ENCODE measurements around the gene DNAH14. TPM values are rescaled to one million over a fixed set of nuclear protein-coding genes. Genes with fewer than 3 reads are reported as not detected.

The DNAH14 gene
- total RNA-seq, 1 donor: 31.8 TPM

GRCh38 chr1:225431081-225431863 lies 501.8 kb downstream of the DNAH14 start:
- Histone ChIP-seq H2AFZ (ENCODE audit: low read length) (no peak overlapping the region), H3K4me2 (ENCODE audit: insufficient read depth, low read length) (no peak overlapping the region), H3K27ac (ENCODE audit: low read depth, low read length) (no peak overlapping the region), H3K4me3 (ENCODE audit: insufficient read depth, low read length) (no peak overlapping the region), H3K79me2 (ENCODE audit: insufficient read depth, low read length) (peaks cover 16% of the 10 kb centered on the region), H3K36me3 (ENCODE audit: insufficient read depth, low read length) (no peaks in the 10 kb centered on the region), H3K27me3 (ENCODE audit: insufficient read depth, low read length) (no peaks in the 10 kb centered on the region), H3K9me3 (ENCODE audit: low read depth, low read length) (no peaks in the 10 kb centered on the region), H4K20me1 (ENCODE audit: insufficient read depth, low read length) (peaks cover 4% of the 10 kb centered on the region), H3K4me1 (ENCODE audit: insufficient read depth, low read length) (peaks cover 9% of the 10 kb centered on the region)
- TF ChIP-seq, protein P1, sequence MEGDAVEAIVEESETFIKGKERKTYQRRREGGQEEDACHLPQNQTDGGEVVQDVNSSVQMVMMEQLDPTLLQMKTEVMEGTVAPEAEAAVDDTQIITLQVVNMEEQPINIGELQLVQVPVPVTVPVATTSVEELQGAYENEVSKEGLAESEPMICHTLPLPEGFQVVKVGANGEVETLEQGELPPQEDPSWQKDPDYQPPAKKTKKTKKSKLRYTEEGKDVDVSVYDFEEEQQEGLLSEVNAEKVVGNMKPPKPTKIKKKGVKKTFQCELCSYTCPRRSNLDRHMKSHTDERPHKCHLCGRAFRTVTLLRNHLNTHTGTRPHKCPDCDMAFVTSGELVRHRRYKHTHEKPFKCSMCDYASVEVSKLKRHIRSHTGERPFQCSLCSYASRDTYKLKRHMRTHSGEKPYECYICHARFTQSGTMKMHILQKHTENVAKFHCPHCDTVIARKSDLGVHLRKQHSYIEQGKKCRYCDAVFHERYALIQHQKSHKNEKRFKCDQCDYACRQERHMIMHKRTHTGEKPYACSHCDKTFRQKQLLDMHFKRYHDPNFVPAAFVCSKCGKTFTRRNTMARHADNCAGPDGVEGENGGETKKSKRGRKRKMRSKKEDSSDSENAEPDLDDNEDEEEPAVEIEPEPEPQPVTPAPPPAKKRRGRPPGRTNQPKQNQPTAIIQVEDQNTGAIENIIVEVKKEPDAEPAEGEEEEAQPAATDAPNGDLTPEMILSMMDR (IDR thresholded peaks at IDR 0.05; ENCODE audit: extremely low read depth, low read depth, low read length): no peak
- no peak for DNase-seq (ENCODE audit: insufficient read length, low spot score, missing footprints)

DNA sequence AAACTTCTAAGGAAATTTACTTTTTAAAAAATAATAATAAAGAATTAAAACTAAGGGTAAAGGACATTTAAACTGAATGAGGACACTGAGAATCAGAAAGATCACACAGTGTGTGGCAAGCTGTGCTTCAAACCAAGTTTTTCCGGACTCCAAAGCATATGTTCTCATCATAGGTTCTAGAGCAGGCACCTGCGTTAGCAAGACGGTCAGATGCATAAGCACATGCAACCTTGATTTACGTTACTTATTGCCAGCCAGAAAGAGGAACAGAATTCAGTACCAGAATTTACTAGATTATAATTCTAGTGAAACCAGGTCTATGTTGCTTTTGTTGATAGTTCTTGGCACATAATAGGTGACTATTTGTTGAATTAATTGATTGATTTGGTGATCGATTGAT lies 504.6 kb downstream of the DNAH14 start:
- no peak for DNase-seq (ENCODE audit: insufficient read length, low spot score, missing footprints)
- no peak overlapping the region for H3K4me2 ChIP-seq (ENCODE audit: insufficient read depth, low read length)
- no peak overlapping the region for H3K27ac ChIP-seq (ENCODE audit: low read depth, low read length)
- peaks cover 5% of the 10 kb centered on the region for H3K27me3 ChIP-seq (ENCODE audit: insufficient read depth, low read length)
- H3K9me3 ChIP-seq (ENCODE audit: low read depth, low read length): no peaks in the 10 kb centered on the region
- H3K36me3 ChIP-seq (ENCODE audit: insufficient read depth, low read length): no peaks in the 10 kb centered on the region
- TF ChIP-seq, protein P1 (IDR thresholded peaks at IDR 0.05; ENCODE audit: extremely low read depth, low read depth, low read length): no peak
- no peak overlapping the region for H2AFZ ChIP-seq (ENCODE audit: low read length)
- no peak overlapping the region for H3K4me3 ChIP-seq (ENCODE audit: insufficient read depth, low read length)
- H3K79me2 ChIP-seq (ENCODE audit: insufficient read depth, low read length): no peaks in the 10 kb centered on the region
- H3K4me1 ChIP-seq (ENCODE audit: insufficient read depth, low read length): peaks cover 2% of the 10 kb centered on the region
- no peaks in the 10 kb centered on the region for H4K20me1 ChIP-seq (ENCODE audit: insufficient read depth, low read length)

DNA sequence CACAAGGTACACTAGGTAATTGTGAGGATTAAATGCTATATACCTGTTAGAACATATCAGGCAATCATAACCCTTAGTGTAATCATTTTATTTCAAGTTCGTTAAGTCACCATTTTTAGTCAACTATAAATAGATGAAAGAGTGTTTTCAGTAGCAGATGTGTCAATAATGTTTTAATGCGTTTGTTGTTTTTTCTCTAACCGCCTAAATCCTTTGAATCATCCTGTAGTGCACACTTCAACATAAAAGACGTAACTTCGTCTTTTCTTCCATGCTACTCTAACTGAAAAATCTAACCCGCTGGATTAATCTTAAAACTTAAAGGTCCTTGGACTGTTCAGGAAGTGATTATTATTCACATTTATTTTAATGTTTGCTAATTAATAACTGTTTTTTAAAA lies 505.6 kb downstream of the DNAH14 start:
- H3K9me3 ChIP-seq (ENCODE audit: low read depth, low read length): no peaks in the 10 kb centered on the region
- no peaks in the 10 kb centered on the region for H3K4me1 ChIP-seq (ENCODE audit: insufficient read depth, low read length)
- no peaks in the 10 kb centered on the region for H3K36me3 ChIP-seq (ENCODE audit: insufficient read depth, low read length)
- no peak overlapping the region for H3K4me2 ChIP-seq (ENCODE audit: insufficient read depth, low read length)
- H3K27me3 ChIP-seq (ENCODE audit: insufficient read depth, low read length): peaks cover 5% of the 10 kb centered on the region
- H3K79me2 ChIP-seq (ENCODE audit: insufficient read depth, low read length): no peaks in the 10 kb centered on the region
- no peak overlapping the region for H2AFZ ChIP-seq (ENCODE audit: low read length)
- TF ChIP-seq, protein P1 (IDR thresholded peaks at IDR 0.05; ENCODE audit: extremely low read depth, low read depth, low read length): no peak
- no peak overlapping the region for H3K27ac ChIP-seq (ENCODE audit: low read depth, low read length)
- DNase-seq (ENCODE audit: insufficient read length, low spot score, missing footprints): no peak
- H4K20me1 ChIP-seq (ENCODE audit: insufficient read depth, low read length): no peaks in the 10 kb centered on the region
- H3K4me3 ChIP-seq (ENCODE audit: insufficient read depth, low read length): no peak overlapping the region

- no peaks in the 10 kb centered on the region for H3K36me3 ChIP-seq (ENCODE audit: insufficient read depth, low read length)
- H3K4me2 ChIP-seq (ENCODE audit: insufficient read depth, low read length): no peak overlapping the region
- no peaks in the 10 kb centered on the region for H4K20me1 ChIP-seq (ENCODE audit: insufficient read depth, low read length)
- H3K9me3 ChIP-seq (ENCODE audit: low read depth, low read length): no peaks in the 10 kb centered on the region
- H3K4me3 ChIP-seq (ENCODE audit: insufficient read depth, low read length): no peak overlapping the region
- no peak for DNase-seq (ENCODE audit: insufficient read length, low spot score, missing footprints)
- TF ChIP-seq, protein P1 (IDR thresholded peaks at IDR 0.05; ENCODE audit: extremely low read depth, low read depth, low read length): no peak
- peaks cover 5% of the 10 kb centered on the region for H3K27me3 ChIP-seq (ENCODE audit: insufficient read depth, low read length)
- no peak overlapping the region for H2AFZ ChIP-seq (ENCODE audit: low read length)
- H3K27ac ChIP-seq (ENCODE audit: low read depth, low read length): no peak overlapping the region
- no peaks in the 10 kb centered on the region for H3K4me1 ChIP-seq (ENCODE audit: insufficient read depth, low read length)
- no peaks in the 10 kb centered on the region for H3K79me2 ChIP-seq (ENCODE audit: insufficient read depth, low read length)
These were observed 506.0 kb downstream of the DNAH14 start for GRCh38 chr1:225435487-225435886.

Data from osteoblast (primary cell).